ENCODE measurements around the gene KLRC3. TPM values are rescaled to one million over a fixed set of nuclear protein-coding genes. Genes with fewer than 3 reads are reported as not detected.

Gene KLRC3
- total RNA-seq, 1 donor from 2014 or later, result not detected

- H3K4me3 Mint-ChIP-seq (ENCODE audit: unreplicated experiment), result no peak overlapping the region
- H3K9me3 Mint-ChIP-seq (ENCODE audit: unreplicated experiment), result no peaks in the 10 kb centered on the region
- no peak for TF ChIP-seq CTCF (IDR thresholded peaks at IDR 0.05; ENCODE audit: partially characterized antibody, unreplicated experiment)
- no peaks in the 10 kb centered on the region for H3K36me3 Mint-ChIP-seq (ENCODE audit: unreplicated experiment)
- H3K27me3 Mint-ChIP-seq (ENCODE audit: unreplicated experiment), result no peaks in the 10 kb centered on the region
- peaks cover 2% of the 10 kb centered on the region for H3K4me1 Mint-ChIP-seq (ENCODE audit: low read depth, unreplicated experiment)
- H3K27ac Mint-ChIP-seq (ENCODE audit: unreplicated experiment), result no peak overlapping the region
- no peak for DNase-seq
These were observed 58.1 kb downstream of the KLRC3 start for GRCh38 chr12:10362325-10362724.

Other genes with a start within 250 kb of the KLRC3 start
- not detected for gene OLR1, start 248.5 kb downstream of the KLRC3 start, total RNA-seq (ENCODE audit: unreplicated experiment)
- gene TMEM52B, start 241.6 kb downstream of the KLRC3 start, total RNA-seq (ENCODE audit: unreplicated experiment), result not detected
- gene GABARAPL1, start 207.7 kb downstream of the KLRC3 start, total RNA-seq (ENCODE audit: unreplicated experiment), result 110 TPM
- gene KLRD1, start 112.7 kb downstream of the KLRC3 start, total RNA-seq (ENCODE audit: unreplicated experiment), result 0.25 TPM
- not detected for gene KLRK1, start 30.6 kb downstream of the KLRC3 start, total RNA-seq (ENCODE audit: unreplicated experiment)
- not detected for gene KLRC4, start 10.8 kb downstream of the KLRC3 start, total RNA-seq (ENCODE audit: unreplicated experiment)
- gene KLRC2, start 15.4 kb upstream of the KLRC3 start, total RNA-seq (ENCODE audit: unreplicated experiment), result not detected
- gene KLRC1, start 32.8 kb upstream of the KLRC3 start, total RNA-seq (ENCODE audit: unreplicated experiment), result not detected
- gene EIF2S3B, start 85.3 kb upstream of the KLRC3 start, total RNA-seq (ENCODE audit: unreplicated experiment), result 4.1 TPM
- gene MAGOHB, start 193.0 kb upstream of the KLRC3 start, total RNA-seq (ENCODE audit: unreplicated experiment), result 22.1 TPM

Data from glutamatergic neuron (in vitro differentiated cells).